IPS-18c (cell line): ENCODE data around the gene DOCK10.

Experiments used
- H3K4me3 ChIP-seq: 2 replicates; pipeline ENCODE4 v1.7.0; 2013; ENCODE audit warnings: low read depth, mild to moderate bottlenecking, low read length, moderate library complexity; ENCODE audit not compliant: insufficient read depth
- H3K9me3 ChIP-seq: one replicate; pipeline ENCODE4 v1.6.1; 2013; ENCODE audit warnings: mild to moderate bottlenecking, low read length, moderate library complexity; ENCODE audit not compliant: control insufficient read depth, insufficient read depth

Gene DOCK10

GRCh38 chr2:225027061-225027762, 15.1 kb downstream of the DOCK10 start:
- Histone ChIP-seq H3K4me3 (no peak overlapping the region), H3K9me3 (no peaks in the 10 kb centered on the region)

GRCh38 chr2:225025917-225026571, 16.2 kb downstream of the DOCK10 start:
- H3K4me3 ChIP-seq, result no peak overlapping the region
- H3K9me3 ChIP-seq, result no peaks in the 10 kb centered on the region

GRCh38 chr2:225022188-225022587, 20.1 kb downstream of the DOCK10 start:
- H3K9me3 ChIP-seq, result no peaks in the 10 kb centered on the region
- no peak overlapping the region for H3K4me3 ChIP-seq

- H3K9me3 ChIP-seq, result no peaks in the 10 kb centered on the region
- no peak overlapping the region for H3K4me3 ChIP-seq
Observed at GRCh38 chr2:225020168-225020849, 22.0 kb downstream of the DOCK10 start.

- Histone ChIP-seq H3K9me3 (no peaks in the 10 kb centered on the region), H3K4me3 (no peak overlapping the region)
Observed at GRCh38 chr2:225019105-225019504, 23.2 kb downstream of the DOCK10 start.

- Histone ChIP-seq H3K4me3 (no peak overlapping the region), H3K9me3 (no peaks in the 10 kb centered on the region)
Observed at GRCh38 chr2:225017713-225018112, 24.6 kb downstream of the DOCK10 start.

GRCh38 chr2:225017098-225017685, 25.1 kb downstream of the DOCK10 start:
- no peaks in the 10 kb centered on the region for H3K9me3 ChIP-seq
- H3K4me3 ChIP-seq, result no peak overlapping the region

GRCh38 chr2:225013425-225014365, 28.6 kb downstream of the DOCK10 start:
- no peak overlapping the region for H3K4me3 ChIP-seq
- H3K9me3 ChIP-seq, result no peaks in the 10 kb centered on the region

GRCh38 chr2:225011585-225011984, 30.7 kb downstream of the DOCK10 start:
- Histone ChIP-seq H3K4me3 (no peak overlapping the region), H3K9me3 (no peaks in the 10 kb centered on the region)

GRCh38 chr2:225010804-225011203, 31.5 kb downstream of the DOCK10 start:
- no peaks in the 10 kb centered on the region for H3K9me3 ChIP-seq
- H3K4me3 ChIP-seq, result no peak overlapping the region

- no peaks in the 10 kb centered on the region for H3K9me3 ChIP-seq
- H3K4me3 ChIP-seq, result no peak overlapping the region
Observed at GRCh38 chr2:225009768-225010167, 32.5 kb downstream of the DOCK10 start.

- Histone ChIP-seq H3K4me3 (no peak overlapping the region), H3K9me3 (no peaks in the 10 kb centered on the region)
Observed at GRCh38 chr2:225008935-225009334, 33.3 kb downstream of the DOCK10 start.

GRCh38 chr2:225008179-225008856, 34.0 kb downstream of the DOCK10 start:
- no peak overlapping the region for H3K4me3 ChIP-seq
- H3K9me3 ChIP-seq, result no peaks in the 10 kb centered on the region

GRCh38 chr2:225006730-225007129, 35.5 kb downstream of the DOCK10 start:
- H3K4me3 ChIP-seq, result no peak overlapping the region
- H3K9me3 ChIP-seq, result no peaks in the 10 kb centered on the region

GRCh38 chr2:225004597-225004996, 37.7 kb downstream of the DOCK10 start:
- no peaks in the 10 kb centered on the region for H3K9me3 ChIP-seq
- H3K4me3 ChIP-seq, result no peak overlapping the region

- Histone ChIP-seq H3K4me3 (no peak overlapping the region), H3K9me3 (no peaks in the 10 kb centered on the region)
Observed at GRCh38 chr2:225002656-225003045, 39.6 kb downstream of the DOCK10 start.
